ENCODE results near the gene PRDM1.

PRDM1 gene

GRCh38 chr6:106116125-106116832, 30.1 kb downstream of the PRDM1 start:
- Histone ChIP-seq H3K27me3 (ENCODE audit: control insufficient read depth, insufficient read depth, low read length) (no peaks in the 10 kb centered on the region), H3K36me3 (ENCODE audit: control insufficient read depth, insufficient read depth, low read length) (no peaks in the 10 kb centered on the region), H3K4me3 (ENCODE audit: low read length) (no peak overlapping the region), H3K27ac (ENCODE audit: low read depth, low read length) (no peak overlapping the region), H3K9ac (ENCODE audit: low read length) (no peak overlapping the region), H3K4me1 (ENCODE audit: control insufficient read depth, insufficient read depth, low read length) (no peaks in the 10 kb centered on the region)

DNA sequence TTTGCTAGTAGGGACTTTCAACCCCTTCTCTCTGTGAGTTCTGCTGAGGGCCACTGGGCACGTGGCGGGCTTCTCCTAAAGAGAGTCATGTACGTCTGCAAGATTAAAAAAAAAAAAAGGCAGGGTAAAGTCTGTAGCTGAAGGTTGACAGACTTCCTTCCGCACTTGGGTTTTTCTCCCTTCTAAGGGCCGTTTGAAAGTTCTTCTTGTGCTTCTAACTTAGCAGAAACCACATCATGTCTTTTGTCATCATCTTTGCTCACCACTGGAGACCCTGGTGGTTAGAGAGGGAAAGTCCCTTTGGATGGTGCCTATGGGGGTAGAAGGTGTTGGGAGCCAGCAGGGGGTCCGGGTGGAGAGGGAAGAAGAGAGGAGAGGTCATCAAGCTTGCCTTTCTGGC, 31.4 kb downstream of the PRDM1 start:
- H3K36me3 ChIP-seq (ENCODE audit: control insufficient read depth, insufficient read depth, low read length): no peaks in the 10 kb centered on the region
- no peak overlapping the region for H3K9ac ChIP-seq (ENCODE audit: low read length)
- H3K4me1 ChIP-seq (ENCODE audit: control insufficient read depth, insufficient read depth, low read length): no peaks in the 10 kb centered on the region
- no peak overlapping the region for H3K27ac ChIP-seq (ENCODE audit: low read depth, low read length)
- no peaks in the 10 kb centered on the region for H3K27me3 ChIP-seq (ENCODE audit: control insufficient read depth, insufficient read depth, low read length)
- no peak overlapping the region for H3K4me3 ChIP-seq (ENCODE audit: low read length)

- H3K4me1 ChIP-seq (ENCODE audit: control insufficient read depth, insufficient read depth, low read length): no peaks in the 10 kb centered on the region
- no peak overlapping the region for H3K4me3 ChIP-seq (ENCODE audit: low read length)
- H3K9ac ChIP-seq (ENCODE audit: low read length): no peak overlapping the region
- no peaks in the 10 kb centered on the region for H3K36me3 ChIP-seq (ENCODE audit: control insufficient read depth, insufficient read depth, low read length)
- H3K27me3 ChIP-seq (ENCODE audit: control insufficient read depth, insufficient read depth, low read length): no peaks in the 10 kb centered on the region
- no peak overlapping the region for H3K27ac ChIP-seq (ENCODE audit: low read depth, low read length)
Observed at GRCh38 chr6:106118835-106119431, 32.8 kb downstream of the PRDM1 start.

- Histone ChIP-seq H3K27ac (ENCODE audit: low read depth, low read length) (no peak overlapping the region), H3K36me3 (ENCODE audit: control insufficient read depth, insufficient read depth, low read length) (no peaks in the 10 kb centered on the region)
Observed at GRCh38 chr6:106119546-106119945, 33.4 kb downstream of the PRDM1 start.

GRCh38 chr6:106120006-106120405, 33.9 kb downstream of the PRDM1 start:
- Histone ChIP-seq H3K4me1 (ENCODE audit: control insufficient read depth, insufficient read depth, low read length) (no peaks in the 10 kb centered on the region), H3K4me3 (ENCODE audit: low read length) (no peak overlapping the region), H3K36me3 (ENCODE audit: control insufficient read depth, insufficient read depth, low read length) (no peaks in the 10 kb centered on the region), H3K27me3 (ENCODE audit: control insufficient read depth, insufficient read depth, low read length) (no peaks in the 10 kb centered on the region), H3K27ac (ENCODE audit: low read depth, low read length) (no peak overlapping the region), H3K9ac (ENCODE audit: low read length) (no peak overlapping the region)

More at GRCh38 chr6:106119546-106119945, 33.4 kb downstream of the PRDM1 start:
- no peak overlapping the region for H3K9ac ChIP-seq (ENCODE audit: low read length)
- no peak overlapping the region for H3K4me3 ChIP-seq (ENCODE audit: low read length)
- no peaks in the 10 kb centered on the region for H3K27me3 ChIP-seq (ENCODE audit: control insufficient read depth, insufficient read depth, low read length)
- no peaks in the 10 kb centered on the region for H3K4me1 ChIP-seq (ENCODE audit: control insufficient read depth, insufficient read depth, low read length)

DNA sequence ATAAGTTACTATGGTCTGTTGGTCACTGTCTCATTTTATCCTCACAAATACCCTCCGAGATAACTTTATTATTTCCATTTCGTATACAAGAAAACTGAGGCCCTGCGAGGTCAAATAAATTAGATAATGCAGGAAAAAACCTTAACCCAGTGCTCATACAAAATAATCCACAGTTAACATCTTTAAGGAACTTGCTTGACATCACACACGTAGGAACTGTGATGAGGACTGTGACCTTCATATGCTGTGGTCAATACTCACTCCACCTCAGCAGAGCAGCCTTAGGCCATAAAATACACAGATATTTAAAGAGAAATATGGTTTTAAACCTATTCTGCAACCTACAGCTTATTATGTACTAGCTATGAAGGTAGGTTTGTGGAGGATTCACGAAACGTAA, 34.3 kb downstream of the PRDM1 start:
- no peak overlapping the region for H3K9ac ChIP-seq (ENCODE audit: low read length)
- H3K36me3 ChIP-seq (ENCODE audit: control insufficient read depth, insufficient read depth, low read length): no peaks in the 10 kb centered on the region
- no peaks in the 10 kb centered on the region for H3K4me1 ChIP-seq (ENCODE audit: control insufficient read depth, insufficient read depth, low read length)
- H3K4me3 ChIP-seq (ENCODE audit: low read length): no peak overlapping the region
- H3K27me3 ChIP-seq (ENCODE audit: control insufficient read depth, insufficient read depth, low read length): no peaks in the 10 kb centered on the region
- no peak overlapping the region for H3K27ac ChIP-seq (ENCODE audit: low read depth, low read length)

DNA sequence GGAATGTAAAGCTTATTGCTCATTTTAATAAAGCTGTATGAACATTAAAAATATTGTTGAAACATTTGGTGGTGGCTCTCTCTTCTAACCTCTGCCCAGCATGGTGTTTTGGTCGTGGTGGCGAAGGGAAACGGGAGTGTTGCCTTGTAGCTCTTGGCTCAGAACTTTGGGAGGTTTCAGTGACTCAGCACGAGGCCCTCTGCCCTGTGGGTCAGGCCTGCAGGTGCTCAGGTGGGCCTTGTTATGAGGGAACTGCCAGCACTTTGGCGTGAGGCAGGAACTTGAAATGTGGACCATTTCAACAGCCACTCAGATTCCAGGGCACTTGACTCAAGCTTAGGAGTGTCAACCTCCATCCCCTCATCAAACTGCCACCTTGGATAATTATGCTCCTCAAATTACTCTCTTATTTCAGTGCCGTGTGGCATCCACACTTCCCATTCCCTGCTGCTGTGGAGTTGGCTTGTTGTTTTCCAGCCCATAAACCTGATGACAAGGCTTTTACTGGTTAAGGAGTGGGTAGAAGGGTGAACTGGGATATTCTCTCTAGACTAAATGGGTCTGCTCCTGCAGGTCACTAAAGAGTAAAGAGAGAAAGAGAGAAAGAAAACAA, 36.3 kb downstream of the PRDM1 start:
- Histone ChIP-seq H3K27me3 (ENCODE audit: control insufficient read depth, insufficient read depth, low read length) (no peaks in the 10 kb centered on the region), H3K36me3 (ENCODE audit: control insufficient read depth, insufficient read depth, low read length) (no peaks in the 10 kb centered on the region), H3K4me1 (ENCODE audit: control insufficient read depth, insufficient read depth, low read length) (no peaks in the 10 kb centered on the region), H3K27ac (ENCODE audit: low read depth, low read length) (no peak overlapping the region), H3K9ac (ENCODE audit: low read length) (no peak overlapping the region), H3K4me3 (ENCODE audit: low read length) (no peak overlapping the region)

DNA sequence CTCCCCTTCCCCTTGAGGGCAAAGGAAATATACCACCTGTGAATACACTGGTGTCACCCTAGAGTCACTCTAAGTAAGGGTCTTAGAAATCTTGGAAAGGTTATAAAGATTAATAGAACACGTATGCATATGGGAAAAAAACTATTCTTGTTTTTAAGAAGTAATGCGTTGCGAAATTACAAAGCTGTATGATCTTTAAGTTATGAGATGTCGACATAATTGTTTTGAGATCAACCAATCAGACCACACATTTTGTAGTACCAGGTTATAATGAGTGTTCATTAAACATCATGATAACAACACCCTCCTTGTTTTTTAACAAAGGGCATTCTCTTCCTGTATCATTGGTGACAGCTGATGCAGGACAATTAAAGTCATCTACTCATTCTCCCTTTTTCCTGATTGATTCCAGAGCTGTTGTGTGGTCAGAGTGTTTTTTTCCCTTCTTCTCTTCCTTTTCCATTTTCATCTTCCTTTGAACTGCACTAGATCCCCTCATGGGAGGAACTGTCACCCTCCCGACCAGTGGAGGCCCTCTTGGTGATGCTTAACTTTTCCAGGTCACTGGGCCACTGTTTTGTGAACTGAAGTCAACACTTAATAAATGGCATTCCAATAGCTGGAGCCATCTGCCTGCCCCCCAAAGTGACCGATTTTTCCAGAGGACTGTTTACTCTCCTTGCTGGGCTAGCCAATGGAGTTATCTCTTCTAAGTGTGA, 37.0 kb downstream of the PRDM1 start:
- Histone ChIP-seq H3K9ac (ENCODE audit: low read length) (no peak overlapping the region), H3K4me1 (ENCODE audit: control insufficient read depth, insufficient read depth, low read length) (no peaks in the 10 kb centered on the region), H3K27me3 (ENCODE audit: control insufficient read depth, insufficient read depth, low read length) (no peaks in the 10 kb centered on the region), H3K27ac (ENCODE audit: low read depth, low read length) (no peak overlapping the region), H3K36me3 (ENCODE audit: control insufficient read depth, insufficient read depth, low read length) (no peaks in the 10 kb centered on the region), H3K4me3 (ENCODE audit: low read length) (no peak overlapping the region)

GRCh38 chr6:106124015-106124414, 37.9 kb downstream of the PRDM1 start:
- Histone ChIP-seq H3K36me3 (ENCODE audit: control insufficient read depth, insufficient read depth, low read length) (no peaks in the 10 kb centered on the region), H3K27ac (ENCODE audit: low read depth, low read length) (no peak overlapping the region), H3K9ac (ENCODE audit: low read length) (no peak overlapping the region), H3K27me3 (ENCODE audit: control insufficient read depth, insufficient read depth, low read length) (no peaks in the 10 kb centered on the region), H3K4me3 (ENCODE audit: low read length) (no peak overlapping the region), H3K4me1 (ENCODE audit: control insufficient read depth, insufficient read depth, low read length) (no peaks in the 10 kb centered on the region)

DNA sequence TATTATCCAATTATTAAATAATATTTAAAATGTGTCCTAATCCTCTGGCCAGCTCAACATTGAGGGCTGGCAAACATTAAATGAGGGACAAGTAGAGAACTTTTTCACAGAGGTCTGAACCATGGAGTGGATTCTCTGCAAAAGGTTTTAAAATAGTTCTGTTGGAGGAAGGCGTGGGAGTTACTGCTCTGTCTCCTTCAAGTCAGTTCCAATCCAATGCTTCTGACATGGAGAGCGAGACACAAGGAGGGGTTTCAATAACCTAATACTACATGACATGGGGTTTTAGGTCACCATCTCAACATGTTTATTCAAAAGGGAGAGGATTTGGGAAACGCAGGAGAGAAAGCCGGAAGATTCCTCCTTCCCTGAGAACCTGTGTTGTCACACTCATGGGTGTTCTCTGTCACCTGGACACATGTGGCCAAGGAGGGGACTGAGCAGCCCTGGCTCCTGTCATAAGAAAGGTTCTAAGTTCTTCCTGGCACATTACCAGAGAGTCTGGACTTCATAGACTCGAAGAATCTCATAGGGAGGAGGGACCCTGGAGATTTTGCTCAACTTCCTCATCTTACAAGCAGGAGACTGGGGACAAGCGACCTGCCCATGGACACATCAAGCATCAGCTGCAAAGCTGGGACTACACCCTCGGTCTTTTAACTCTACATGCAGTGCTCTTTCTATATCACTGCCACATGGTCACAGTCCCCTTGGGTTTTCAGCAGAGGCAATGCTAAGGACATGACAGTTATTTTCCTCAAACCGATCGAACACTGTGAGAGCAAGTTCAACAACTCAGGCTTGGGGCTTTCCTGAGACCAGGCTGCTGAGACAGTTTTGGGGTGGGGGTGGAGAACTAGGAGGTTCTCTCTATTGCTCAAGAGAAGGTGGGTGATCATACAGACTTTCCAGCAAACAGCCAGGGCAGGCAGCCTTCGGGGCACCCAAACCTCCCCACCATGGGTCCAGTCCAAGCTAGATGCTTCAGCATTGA, 38.6 kb downstream of the PRDM1 start:
- Histone ChIP-seq H3K4me3 (ENCODE audit: low read length) (no peak overlapping the region), H3K9ac (ENCODE audit: low read length) (no peak overlapping the region), H3K4me1 (ENCODE audit: control insufficient read depth, insufficient read depth, low read length) (no peaks in the 10 kb centered on the region), H3K36me3 (ENCODE audit: control insufficient read depth, insufficient read depth, low read length) (no peaks in the 10 kb centered on the region), H3K27ac (ENCODE audit: low read depth, low read length) (no peak overlapping the region), H3K27me3 (ENCODE audit: control insufficient read depth, insufficient read depth, low read length) (no peaks in the 10 kb centered on the region)

DNA sequence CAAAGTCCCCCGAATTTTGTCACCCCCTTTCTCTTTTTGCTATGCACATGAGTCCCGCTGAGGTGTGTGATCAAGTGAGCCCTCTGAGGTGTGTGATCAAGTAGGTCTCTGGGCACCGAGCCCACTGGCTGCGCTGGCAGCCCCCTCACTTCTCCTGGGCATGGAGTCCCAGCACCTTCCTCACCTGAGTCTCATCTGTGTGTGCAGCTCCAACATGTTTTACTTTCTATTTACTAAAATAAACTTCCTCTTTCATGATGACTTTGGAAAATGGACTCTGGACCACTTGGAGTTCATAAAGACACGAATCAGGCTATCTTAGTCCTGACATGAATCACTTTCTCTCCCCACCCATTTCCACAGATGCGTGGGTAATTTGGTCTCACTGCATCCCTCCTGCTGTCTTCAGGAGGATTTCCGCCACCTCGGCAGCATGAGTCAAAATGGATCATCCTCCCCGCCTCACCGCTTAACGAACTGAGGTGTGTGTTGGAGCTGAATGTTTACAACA, 39.8 kb downstream of the PRDM1 start:
- H3K9ac ChIP-seq (ENCODE audit: low read length): no peak overlapping the region
- H3K4me1 ChIP-seq (ENCODE audit: control insufficient read depth, insufficient read depth, low read length): no peaks in the 10 kb centered on the region
- H3K27ac ChIP-seq (ENCODE audit: low read depth, low read length): no peak overlapping the region
- no peaks in the 10 kb centered on the region for H3K36me3 ChIP-seq (ENCODE audit: control insufficient read depth, insufficient read depth, low read length)
- no peaks in the 10 kb centered on the region for H3K27me3 ChIP-seq (ENCODE audit: control insufficient read depth, insufficient read depth, low read length)
- no peak overlapping the region for H3K4me3 ChIP-seq (ENCODE audit: low read length)
